ENCODE data around the gene HCFC1R1. TPM values are rescaled to one million over a fixed set of nuclear protein-coding genes. Genes with fewer than 3 reads are reported as not detected.

HCFC1R1 gene
- total RNA-seq, 2 donors from 2014 or later = 19.9 to 120 TPM

- Histone ChIP-seq H3K9me3 (no peaks in the 10 kb centered on the region), H3K4me3 (no peak overlapping the region), H3K27me3 (replicated peaks; ENCODE audit: insufficient read depth) (no peaks in the 10 kb centered on the region), H3K27ac (no peak overlapping the region), H3K36me3 (no peaks in the 10 kb centered on the region), H3K4me1 (ENCODE audit: control insufficient read depth in 1 of 2, low read depth in 2 of 2) (peaks cover 8 to 22% of the 10 kb centered on the region in 2 donors)
- TF ChIP-seq CTCF (IDR thresholded peaks at IDR 0.05) = no peak
- DNase-seq (ENCODE audit: low spot score) (no peak), ATAC-seq (ENCODE audit: insufficient number of reproducible peaks, low FRiP score, low read depth) (no peak)
Observed at GRCh38 chr16:2973093-2973492, 50.6 kb downstream of the HCFC1R1 start.

Other genes with a start within 250 kb of the HCFC1R1 start
- gene ELOB, start 246.7 kb downstream of the HCFC1R1 start, total RNA-seq = 100 to 1,000 TPM; 269 to 518 TPM
- gene PRSS33, start 236.4 kb downstream of the HCFC1R1 start, total RNA-seq = not detected
- gene PRSS41, start 225.5 kb downstream of the HCFC1R1 start, total RNA-seq = not detected
- under 1 TPM in 1 of 2 donors, not detected in 1; 0.54 TPM for gene PRSS21, start 206.7 kb downstream of the HCFC1R1 start, total RNA-seq
- not detected for gene ZG16B, start 193.6 kb downstream of the HCFC1R1 start, total RNA-seq
- not detected for gene PRSS22, start 165.8 kb downstream of the HCFC1R1 start, total RNA-seq
- 10 to 100 TPM; 52.2 to 53.2 TPM for gene FLYWCH2, start 140.7 kb downstream of the HCFC1R1 start, total RNA-seq
- 10 to 100 TPM; 65.6 to 72.8 TPM for gene FLYWCH1, start 112.0 kb downstream of the HCFC1R1 start, total RNA-seq
- not detected for gene KREMEN2, start 59.7 kb downstream of the HCFC1R1 start, total RNA-seq
- gene PAQR4, start 54.6 kb downstream of the HCFC1R1 start, total RNA-seq = 1 to 10 TPM; 3.1 to 5.8 TPM
- 1 to 10 TPM in 1 of 2 donors, not detected in 1; 5.9 TPM for gene PKMYT1, start 43.5 kb downstream of the HCFC1R1 start, total RNA-seq
- gene CLDN9, start 11.0 kb downstream of the HCFC1R1 start, total RNA-seq = 1 to 10 TPM in 1 of 2 donors, not detected in 1; 1.5 TPM
- not detected for gene CLDN6, start 5.8 kb downstream of the HCFC1R1 start, total RNA-seq
- 100 to 1,000 TPM; 274 to 461 TPM for gene TNFRSF12A, start 3.6 kb downstream of the HCFC1R1 start, total RNA-seq
- 10 to 100 TPM; 19.0 to 24.7 TPM for gene THOC6, start 93 bp upstream of the HCFC1R1 start, total RNA-seq
- 1 to 10 TPM in 1 of 2 donors, not detected in 1; 1.1 TPM for gene BICDL2, start 13.0 kb upstream of the HCFC1R1 start, total RNA-seq
- 1 to 10 TPM in 1 of 2 donors, not detected in 1; 4.2 TPM for gene MMP25, start 22.6 kb upstream of the HCFC1R1 start, total RNA-seq
- gene IL32, start 41.7 kb upstream of the HCFC1R1 start, total RNA-seq = 10 to 100 TPM; 42.4 to 55.4 TPM
- not detected for gene ZSCAN10, start 75.4 kb upstream of the HCFC1R1 start, total RNA-seq
- 10 to 100 TPM; 16.4 to 19.4 TPM for gene ZNF205, start 88.6 kb upstream of the HCFC1R1 start, total RNA-seq
- gene ZNF213, start 111.1 kb upstream of the HCFC1R1 start, total RNA-seq = 10 to 100 TPM in 1 of 2 donors, 1 to 10 TPM in 1; 5.9 to 16.2 TPM
- not detected for gene OR1F1, start 164.3 kb upstream of the HCFC1R1 start, total RNA-seq
- gene ZNF200, start 211.2 kb upstream of the HCFC1R1 start, total RNA-seq = 10 to 100 TPM in 1 of 2 donors, 1 to 10 TPM in 1; 1.2 to 11.1 TPM
- gene MEFV, start 232.7 kb upstream of the HCFC1R1 start, total RNA-seq = 1 to 10 TPM; 3.5 to 6.1 TPM

Measured in thoracic aorta (tissue), 2 donors.